GM23248 (cell line): ENCODE results near the gene ZNF443.
"Not testable (repeated sequence)": the region's sequence is repeated elsewhere in the genome, so short reads cannot be mapped to it uniquely, and the experiment has no call there.

Source experiments
- EZH2 ChIP-seq: fragments of 200-600 bp; sonication (generic); IDR thresholded peaks from 2 replicates; pipeline ENCODE4 v1.6.1; 2018; ENCODE audit warnings: antibody characterized with exemption, mild to moderate bottlenecking; ENCODE audit not compliant: insufficient read depth, poor library complexity, severe bottlenecking
- EZH2phosphoT487 ChIP-seq: fragments of 200-600 bp; sonication (generic); IDR thresholded peaks from 2 replicates; pipeline ENCODE4 v1.6.1; 2018; ENCODE audit warnings: antibody characterized with exemption, moderate library complexity, mild to moderate bottlenecking, low read depth; ENCODE audit not compliant: insufficient read depth

- TF ChIP-seq EZH2, EZH2phosphoT487: not testable (repeated sequence)
Observed at GRCh38 chr19:12486265-12486783, 45.5 kb upstream of the ZNF443 start.
